PC-3 (cell line): Measurements from ENCODE around the gene UAP1L1. TPM values are rescaled to one million over a fixed set of nuclear protein-coding genes. Genes with fewer than 3 reads are reported as not detected.

Experiments used
- ATAC-seq: fragments of 200-7000 bp; cut with Tn5 transposase; 2 replicates; pipeline ENCODE4 v1.9.1; 2020; ENCODE audit warnings: mild to moderate bottlenecking, moderate library complexity
- BruUV-seq: library from RNA; stranded (reverse); fragments of 400-500 nt; replicated peaks from 2 replicates; lab custom pipeline; 2021; lab: Mats Ljungman, UMichigan
- CTCF ChIA-PET: fragments of 300-600 bp; sonication (Branson Sonifier 250); formaldehyde crosslinking; loops from one replicate; lab custom pipeline; 2022; ENCODE audit warnings: antibody characterized with exemption; lab: Charles Lee
- POLR2A ChIA-PET: fragments of 300-600 bp; sonication (Branson Sonifier 250); formaldehyde crosslinking; loops from one replicate; lab custom pipeline; 2022; ENCODE audit warnings: antibody characterized with exemption; ENCODE audit not compliant: unreplicated experiment; lab: Charles Lee
- DNase-seq: peaks from one replicate; pipeline ENCODE4 v3.0.0-alpha.2; 2015
- H2AFZ ChIP-seq: fragments of 300-600 bp; sonication (generic); 2 replicates; pipeline ENCODE4 v1.6.0; 2016; ENCODE audit warnings: antibody characterized with exemption, low read length
- H3F3A ChIP-seq: fragments of 300-600 bp; sonication (generic); one replicate; pipeline ENCODE4 v1.6.0; 2017; ENCODE audit warnings: antibody characterized with exemption, low read length, control low read depth, mild to moderate bottlenecking; ENCODE audit not compliant: unreplicated experiment
- H3K27ac ChIP-seq: fragments of 300-600 bp; sonication (generic); 2 replicates; pipeline ENCODE4 v1.5.1; 2016; ENCODE audit warnings: mild to moderate bottlenecking, low read length
- H3K27me3 ChIP-seq: fragments of 300-600 bp; sonication (generic); 2 replicates; pipeline ENCODE4 v1.6.1; 2016; ENCODE audit warnings: low read length, mixed read lengths
- H3K36me3 ChIP-seq: fragments of 300-600 bp; sonication (generic); 2 replicates; pipeline ENCODE4 v1.6.1; 2016; ENCODE audit warnings: low read depth, mixed run types, low read length, mixed read lengths
- H3K4me1 ChIP-seq: fragments of 300-600 bp; sonication (generic); 2 replicates; pipeline ENCODE4 v1.5.1; 2016; ENCODE audit warnings: low read length; ENCODE audit not compliant: insufficient read depth
- H3K4me2 ChIP-seq: fragments of 300-600 bp; sonication (generic); 2 replicates; pipeline ENCODE4 v1.6.0; 2016; ENCODE audit warnings: low read length
- H3K4me3 ChIP-seq: fragments of 300-600 bp; sonication (generic); 2 replicates; pipeline ENCODE4 v1.5.1; 2016; ENCODE audit warnings: mild to moderate bottlenecking, low read length, mixed read lengths
- H3K79me2 ChIP-seq: fragments of 300-600 bp; sonication (generic); 2 replicates; pipeline ENCODE4 v1.6.1; 2017; ENCODE audit warnings: low read length, mixed read lengths
- H3K9ac ChIP-seq: fragments of 300-600 bp; sonication (generic); 2 replicates; pipeline ENCODE4 v1.6.0; 2016; ENCODE audit warnings: mild to moderate bottlenecking, low read length
- H3K9me2 ChIP-seq: fragments of 300-600 bp; sonication (generic); replicated peaks from 2 replicates; pipeline ENCODE4 v1.6.1; 2016; ENCODE audit warnings: mixed run types, low read length, mixed read lengths
- H3K9me3 ChIP-seq: fragments of 300-600 bp; sonication (generic); 2 replicates; pipeline ENCODE4 v1.6.1; 2016; ENCODE audit warnings: low read length, mixed read lengths
- H4K20me1 ChIP-seq: fragments of 300-600 bp; sonication (generic); 2 replicates; pipeline ENCODE4 v1.6.1; 2016; ENCODE audit warnings: low read length, mixed read lengths
- EZH2 ChIP-seq: fragments of 300-600 bp; sonication (generic); IDR thresholded peaks from one replicate; pipeline ENCODE4 v1.6.1; 2017; ENCODE audit warnings: antibody characterized with exemption, mild to moderate bottlenecking, low read length; ENCODE audit not compliant: unreplicated experiment
- EZH2phosphoT487 ChIP-seq: fragments of 300-600 bp; sonication (generic); IDR thresholded peaks from 2 replicates; pipeline ENCODE4 v1.6.1; 2018; ENCODE audit warnings: mild to moderate bottlenecking, antibody characterized with exemption, low read length, borderline replicate concordance
- intact Hi-C: fragments of 100-400 bp; cut with micrococcal nuclease; formaldehyde crosslinking; loops from 2 replicates; pipeline ENCODE4 v1.9.0; 2023
- total RNA-seq: library from RNA; depleted of rRNA; stranded (reverse); fragments of >200 nt; gene quantifications from 2 replicates; pipeline ENCODE4 v1.2.3, GENCODE V29; 2014; rRNA removed
- TF ChIP-seq, protein P1 (sequence below): fragments of 300-600 bp; sonication (generic); conservative IDR thresholded peaks from 2 replicates; pipeline ENCODE4 v1.5.1; 2017; ENCODE audit warnings: antibody characterized with exemption, low read depth, mild to moderate bottlenecking, low read length

UAP1L1 gene
- total RNA-seq, 1 experiment from 2014 or later: 5.0 TPM

DNA sequence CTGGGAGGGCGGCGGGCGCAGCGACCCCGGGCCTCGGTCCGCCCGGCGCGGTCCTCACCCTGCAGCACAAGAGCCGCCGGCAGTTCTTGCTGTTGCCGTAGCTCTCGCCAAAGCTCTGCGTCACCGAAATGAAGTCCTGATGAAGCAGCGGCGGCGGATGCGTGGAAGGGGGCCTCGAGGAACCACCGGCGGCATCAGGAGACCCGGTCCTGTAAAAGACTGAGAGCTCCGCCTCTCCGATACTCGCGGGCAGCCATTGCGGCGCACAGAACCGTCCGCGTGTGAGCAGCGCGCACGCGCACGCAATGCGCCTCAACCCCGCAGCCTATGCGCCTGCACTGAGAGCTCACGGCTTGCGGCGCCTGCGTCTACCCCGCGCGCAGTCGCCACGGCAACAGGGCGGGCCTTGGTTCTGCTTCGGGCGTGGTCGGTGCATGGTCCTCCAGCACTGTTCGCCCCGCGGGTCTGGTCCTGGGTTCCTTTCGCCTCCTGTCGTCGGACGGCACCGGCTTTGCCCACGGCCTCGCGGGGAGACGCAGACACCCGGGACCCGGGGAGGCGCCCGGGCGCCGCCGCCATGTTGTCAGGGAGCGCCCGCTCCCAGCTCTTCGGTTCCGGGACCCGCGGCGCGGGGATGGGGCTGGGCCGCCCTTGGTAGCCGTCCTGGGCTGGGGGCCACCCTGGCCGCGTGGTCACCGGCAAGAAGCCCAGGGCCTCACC lies 52.3 kb downstream of the UAP1L1 start:
- Histone ChIP-seq H3K4me3 (peak overlapping the region; percentile 83), H3K27ac (peak overlapping the region; percentile 37), H3K4me2 (peak overlapping the region; percentile 100), H3K9ac (peak overlapping the region; percentile 96), H3F3A (no peaks in the 10 kb centered on the region), H3K36me3 (no peaks in the 10 kb centered on the region), H3K9me2 (no peaks in the 10 kb centered on the region), H3K4me1 (peaks cover 10% of the 10 kb centered on the region; the same call in 1 of the 2 replicates), H4K20me1 (no peaks in the 10 kb centered on the region), H3K27me3 (no peaks in the 10 kb centered on the region), H3K9me3 (no peaks in the 10 kb centered on the region), H3K79me2 (peaks cover 38% of the 10 kb centered on the region), H2AFZ (peak overlapping the region; percentile 84)
- ATAC-seq (peak; percentile 95), DNase-seq (peak; percentile 90)
- ChIA-PET CTCF (interaction anchor here (0.5 to 1.1 kb wide), 6 partner anchors 20 to 164 kb away, joined by 3 to 6 read pairs (median 3); no protein-coding TSS in a partner anchor), POLR2A (interaction anchor here (0.5 kb wide), 1 partner anchor 49 kb away, joined by 3 read pairs; no protein-coding TSS in a partner anchor)
- intact Hi-C loops: no loop called here
- TF ChIP-seq EZH2phosphoT487 (no peak), EZH2 (no peak)
- TF ChIP-seq, protein P1, sequence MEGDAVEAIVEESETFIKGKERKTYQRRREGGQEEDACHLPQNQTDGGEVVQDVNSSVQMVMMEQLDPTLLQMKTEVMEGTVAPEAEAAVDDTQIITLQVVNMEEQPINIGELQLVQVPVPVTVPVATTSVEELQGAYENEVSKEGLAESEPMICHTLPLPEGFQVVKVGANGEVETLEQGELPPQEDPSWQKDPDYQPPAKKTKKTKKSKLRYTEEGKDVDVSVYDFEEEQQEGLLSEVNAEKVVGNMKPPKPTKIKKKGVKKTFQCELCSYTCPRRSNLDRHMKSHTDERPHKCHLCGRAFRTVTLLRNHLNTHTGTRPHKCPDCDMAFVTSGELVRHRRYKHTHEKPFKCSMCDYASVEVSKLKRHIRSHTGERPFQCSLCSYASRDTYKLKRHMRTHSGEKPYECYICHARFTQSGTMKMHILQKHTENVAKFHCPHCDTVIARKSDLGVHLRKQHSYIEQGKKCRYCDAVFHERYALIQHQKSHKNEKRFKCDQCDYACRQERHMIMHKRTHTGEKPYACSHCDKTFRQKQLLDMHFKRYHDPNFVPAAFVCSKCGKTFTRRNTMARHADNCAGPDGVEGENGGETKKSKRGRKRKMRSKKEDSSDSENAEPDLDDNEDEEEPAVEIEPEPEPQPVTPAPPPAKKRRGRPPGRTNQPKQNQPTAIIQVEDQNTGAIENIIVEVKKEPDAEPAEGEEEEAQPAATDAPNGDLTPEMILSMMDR: no peak
- BruUV-seq: no TSS peak

DNA sequence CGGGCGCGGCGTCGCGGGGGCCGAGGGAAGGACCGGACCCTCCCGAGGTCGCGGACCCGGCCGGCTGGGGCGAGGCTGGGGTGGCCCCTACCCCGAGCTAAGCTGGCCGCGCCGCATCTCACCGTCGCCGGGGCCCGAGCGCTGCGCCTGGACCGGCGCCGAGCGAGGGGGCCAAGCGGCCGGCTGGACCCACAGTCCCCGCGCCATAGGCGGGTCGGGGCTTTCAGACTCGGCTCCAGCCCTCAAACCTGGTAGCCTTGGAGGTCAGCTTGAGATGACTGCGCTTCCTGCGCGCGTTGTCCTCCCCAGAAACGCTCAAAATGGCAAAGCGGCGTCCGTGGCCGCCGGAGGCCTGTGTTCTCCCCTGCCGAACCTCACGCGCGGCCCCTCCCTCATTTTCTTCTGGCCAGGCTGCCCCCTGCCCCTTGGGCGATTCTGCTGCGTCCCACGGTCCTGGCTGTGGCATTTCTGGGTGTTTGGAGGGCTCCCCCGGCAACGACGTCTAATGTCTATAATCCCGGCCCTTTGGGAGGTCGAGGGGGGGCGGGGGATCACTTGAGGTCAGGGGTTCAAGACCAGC lies 52.9 kb downstream of the UAP1L1 start:
- Histone ChIP-seq H3K36me3 (no peaks in the 10 kb centered on the region), H3K9me3 (no peaks in the 10 kb centered on the region), H3F3A (no peaks in the 10 kb centered on the region), H3K79me2 (peaks cover 38% of the 10 kb centered on the region), H4K20me1 (no peaks in the 10 kb centered on the region), H3K27ac (peak overlapping the region; percentile 34; the same call in 1 of the 2 replicates), H3K4me2 (peak overlapping the region; percentile 100), H3K9ac (peak overlapping the region; percentile 96), H2AFZ (peak overlapping the region; percentile 84), H3K27me3 (no peaks in the 10 kb centered on the region), H3K9me2 (no peaks in the 10 kb centered on the region), H3K4me1 (peaks cover 10% of the 10 kb centered on the region; the same call in 1 of the 2 replicates), H3K4me3 (peak overlapping the region; percentile 83)
- CTCF ChIA-PET: interaction anchor here (0.8 to 1.1 kb wide), 4 partner anchors 19 to 156 kb away, joined by 3 to 6 read pairs (median 3); no protein-coding TSS in a partner anchor
- ATAC-seq (peak; percentile 30), DNase-seq (no peak)
- POLR2A ChIA-PET: interaction anchor here (0.5 kb wide), 1 partner anchor 49 kb away, joined by 3 read pairs; no protein-coding TSS in a partner anchor
- TF ChIP-seq EZH2: no peak
- TF ChIP-seq EZH2phosphoT487: no peak
- TF ChIP-seq, protein P1: no peak
- no TSS peak for BruUV-seq
- intact Hi-C loops: no loop called here

Other genes with a start within 250 kb of the UAP1L1 start
- 1.4 and 2.6 TPM in 2 replicates for gene AJM1, start 235.0 kb upstream of the UAP1L1 start, total RNA-seq
- 83.2 and 111 TPM in 2 replicates for gene PHPT1, start 228.1 kb upstream of the UAP1L1 start, total RNA-seq
- gene MAMDC4, start 225.2 kb upstream of the UAP1L1 start, total RNA-seq: 3.0 and 5.3 TPM in 2 replicates
- gene EDF1, start 211.2 kb upstream of the UAP1L1 start, total RNA-seq: 544 and 562 TPM in 2 replicates
- 11.5 and 25.4 TPM in 2 replicates for gene TRAF2, start 191.0 kb upstream of the UAP1L1 start, total RNA-seq
- gene FBXW5, start 132.8 kb upstream of the UAP1L1 start, total RNA-seq: 138 and 159 TPM in 2 replicates
- 0.77 TPM in 1 of 2 replicates, not detected in the other for gene C8G, start 132.3 kb upstream of the UAP1L1 start, total RNA-seq
- 0.55 TPM in 1 of 2 replicates, not detected in the other for gene LCN12, start 125.2 kb upstream of the UAP1L1 start, total RNA-seq
- gene PTGDS, start 100.0 kb upstream of the UAP1L1 start, total RNA-seq: not detected in 2 replicates
- gene LCNL1, start 94.5 kb upstream of the UAP1L1 start, total RNA-seq: not detected in 2 replicates
- 113 and 137 TPM in 2 replicates for gene PAXX, start 85.1 kb upstream of the UAP1L1 start, total RNA-seq
- gene CLIC3, start 80.9 kb upstream of the UAP1L1 start, total RNA-seq: 1.4 and 4.3 TPM in 2 replicates
- 25.9 and 31.5 TPM in 2 replicates for gene ABCA2, start 49.3 kb upstream of the UAP1L1 start, total RNA-seq
- not detected in 2 replicates for gene FUT7, start 45.4 kb upstream of the UAP1L1 start, total RNA-seq
- 25.4 and 33.3 TPM in 2 replicates for gene NPDC1, start 31.3 kb upstream of the UAP1L1 start, total RNA-seq
- 0.92 and 1.3 TPM in 2 replicates for gene ENTPD2, start 23.5 kb upstream of the UAP1L1 start, total RNA-seq
- 98.4 and 134 TPM in 2 replicates for gene SAPCD2, start 7.0 kb upstream of the UAP1L1 start, total RNA-seq
- 65.5 and 71.6 TPM in 2 replicates for gene MAN1B1, start 9.5 kb downstream of the UAP1L1 start, total RNA-seq
- gene DPP7, start 37.2 kb downstream of the UAP1L1 start, total RNA-seq: 101 and 103 TPM in 2 replicates
- 0.11 TPM in 1 of 2 replicates, not detected in the other for gene GRIN1, start 61.6 kb downstream of the UAP1L1 start, total RNA-seq
- gene LRRC26, start 92.5 kb downstream of the UAP1L1 start, total RNA-seq: 0.40 and 2.0 TPM in 2 replicates
- gene TMEM210, start 94.5 kb downstream of the UAP1L1 start, total RNA-seq: not detected in 2 replicates
- 21.6 and 30.2 TPM in 2 replicates for gene ANAPC2, start 111.0 kb downstream of the UAP1L1 start, total RNA-seq
- 123 and 148 TPM in 2 replicates for gene SSNA1, start 111.2 kb downstream of the UAP1L1 start, total RNA-seq
- gene TPRN, start 123.2 kb downstream of the UAP1L1 start, total RNA-seq: 11.3 and 14.7 TPM in 2 replicates
- gene TMEM203, start 128.1 kb downstream of the UAP1L1 start, total RNA-seq: 31.3 and 36.4 TPM in 2 replicates
- gene NDOR1, start 128.2 kb downstream of the UAP1L1 start, total RNA-seq: 21.5 and 25.7 TPM in 2 replicates
- 1.7 and 2.8 TPM in 2 replicates for gene RNF208, start 144.7 kb downstream of the UAP1L1 start, total RNA-seq
- 0.29 and 1.3 TPM in 2 replicates for gene CYSRT1, start 147.7 kb downstream of the UAP1L1 start, total RNA-seq
- 1.2 and 1.7 TPM in 2 replicates for gene RNF224, start 150.0 kb downstream of the UAP1L1 start, total RNA-seq
- 1.0 and 1.5 TPM in 2 replicates for gene SLC34A3, start 153.4 kb downstream of the UAP1L1 start, total RNA-seq
- gene TUBB4B, start 163.8 kb downstream of the UAP1L1 start, total RNA-seq: 424 and 599 TPM in 2 replicates
- gene STPG3, start 173.8 kb downstream of the UAP1L1 start, total RNA-seq: not detected in 2 replicates
- gene NELFB, start 177.8 kb downstream of the UAP1L1 start, total RNA-seq: 50.7 and 69.5 TPM in 2 replicates
- 28.9 and 32.7 TPM in 2 replicates for gene TOR4A, start 200.2 kb downstream of the UAP1L1 start, total RNA-seq
- gene NRARP, start 224.8 kb downstream of the UAP1L1 start, total RNA-seq: 35.5 and 36.8 TPM in 2 replicates